Upper lobe of left lung (tissue), 4 donors: ENCODE data around the gene GLMP.

Experiments used
- EP300 ChIP-seq, 4 donors: sonication (generic); formaldehyde crosslinking; IDR thresholded peaks; one replicate each; pipeline ENCODE4 v1.5.1; 2017; ENCODE audit warnings: antibody characterized with exemption in 4 of 4, control low read depth in 2 of 4
- TF ChIP-seq, protein P1 (sequence below), 6 experiments: fragments of 450-650 bp in 4 of 6; fragments of 200-600 bp in 2 of 6; sonication (generic) in 2 of 6; IDR thresholded peaks; one replicate each; pipeline ENCODE4 v1.5.1; 2016 to 2019; ENCODE audit warnings: antibody characterized with exemption in 6 of 6

DNA sequence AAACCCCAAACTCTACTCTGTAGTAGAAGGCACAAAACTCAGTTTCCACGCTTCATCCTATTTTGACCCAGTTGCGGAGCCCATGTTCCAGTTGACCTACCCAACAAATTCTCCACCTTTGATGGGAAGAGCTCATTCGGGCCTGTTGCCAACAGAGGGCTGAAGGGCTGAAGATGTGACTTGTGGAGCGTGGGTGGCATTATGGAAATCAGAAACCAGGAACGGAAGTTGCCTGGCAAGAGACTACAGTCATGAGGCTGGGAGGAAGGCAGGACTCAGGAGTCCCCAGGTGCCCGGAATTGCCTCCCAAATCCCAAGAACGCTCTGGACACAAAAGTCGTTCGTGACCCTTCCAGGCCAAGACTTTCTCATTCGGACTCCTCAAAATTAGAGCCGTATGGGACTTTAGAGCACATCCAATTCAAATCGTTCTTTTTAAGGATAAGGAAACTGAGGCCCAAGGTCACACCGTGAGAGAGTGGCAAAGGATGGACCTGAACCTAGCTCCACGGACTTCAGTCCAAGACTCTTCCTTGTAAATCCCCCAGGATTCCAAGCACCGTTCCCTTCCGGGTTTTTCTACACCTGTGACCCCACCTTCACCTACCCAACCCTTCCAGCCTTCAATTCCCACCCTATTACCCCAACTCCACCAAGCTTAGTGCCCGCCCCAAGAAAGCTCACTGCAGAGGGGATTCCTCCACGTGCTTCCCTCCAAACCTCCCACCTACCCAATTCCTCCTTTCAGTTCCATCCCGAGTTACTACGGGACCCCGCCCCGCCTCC lies 13.6 kb downstream of the GLMP start:
- TF ChIP-seq, protein P1, sequence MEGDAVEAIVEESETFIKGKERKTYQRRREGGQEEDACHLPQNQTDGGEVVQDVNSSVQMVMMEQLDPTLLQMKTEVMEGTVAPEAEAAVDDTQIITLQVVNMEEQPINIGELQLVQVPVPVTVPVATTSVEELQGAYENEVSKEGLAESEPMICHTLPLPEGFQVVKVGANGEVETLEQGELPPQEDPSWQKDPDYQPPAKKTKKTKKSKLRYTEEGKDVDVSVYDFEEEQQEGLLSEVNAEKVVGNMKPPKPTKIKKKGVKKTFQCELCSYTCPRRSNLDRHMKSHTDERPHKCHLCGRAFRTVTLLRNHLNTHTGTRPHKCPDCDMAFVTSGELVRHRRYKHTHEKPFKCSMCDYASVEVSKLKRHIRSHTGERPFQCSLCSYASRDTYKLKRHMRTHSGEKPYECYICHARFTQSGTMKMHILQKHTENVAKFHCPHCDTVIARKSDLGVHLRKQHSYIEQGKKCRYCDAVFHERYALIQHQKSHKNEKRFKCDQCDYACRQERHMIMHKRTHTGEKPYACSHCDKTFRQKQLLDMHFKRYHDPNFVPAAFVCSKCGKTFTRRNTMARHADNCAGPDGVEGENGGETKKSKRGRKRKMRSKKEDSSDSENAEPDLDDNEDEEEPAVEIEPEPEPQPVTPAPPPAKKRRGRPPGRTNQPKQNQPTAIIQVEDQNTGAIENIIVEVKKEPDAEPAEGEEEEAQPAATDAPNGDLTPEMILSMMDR (IDR thresholded peaks at IDR 0.05) = no peak
- TF ChIP-seq EP300 (IDR thresholded peaks at IDR 0.05) = no peak
